ENCODE results near the gene PHOX2B.
"Not testable (repeated sequence)": the region's sequence is repeated elsewhere in the genome, so short reads cannot be mapped to it uniquely, and the experiment has no call there.

PHOX2B gene

DNA sequence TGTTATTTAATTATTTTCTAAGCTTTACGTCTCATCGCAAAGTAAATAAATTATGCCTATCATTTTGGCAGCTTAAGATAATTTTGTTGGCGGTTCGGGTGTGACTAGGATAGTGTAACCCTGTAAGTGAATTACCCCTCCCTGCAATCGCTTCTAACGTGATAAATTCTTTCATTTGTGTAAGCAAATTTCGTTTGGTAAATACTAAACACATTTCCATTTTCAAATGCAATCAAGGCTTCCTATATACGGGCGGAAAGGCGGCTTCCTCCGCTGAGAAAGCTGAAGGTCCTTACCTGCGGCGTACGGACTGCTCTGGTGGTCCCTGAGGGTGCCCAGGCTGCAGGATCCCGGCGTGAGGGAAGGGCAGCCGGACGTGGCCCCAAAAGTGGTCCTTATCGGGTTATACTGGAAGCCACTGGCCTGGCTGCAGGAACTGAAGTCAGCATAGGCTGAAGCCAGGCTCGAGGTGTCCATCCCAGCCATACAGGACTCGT is 403 bp downstream of the PHOX2B start:
- DNase-seq (ENCODE audit: low read depth): no peak

DNA sequence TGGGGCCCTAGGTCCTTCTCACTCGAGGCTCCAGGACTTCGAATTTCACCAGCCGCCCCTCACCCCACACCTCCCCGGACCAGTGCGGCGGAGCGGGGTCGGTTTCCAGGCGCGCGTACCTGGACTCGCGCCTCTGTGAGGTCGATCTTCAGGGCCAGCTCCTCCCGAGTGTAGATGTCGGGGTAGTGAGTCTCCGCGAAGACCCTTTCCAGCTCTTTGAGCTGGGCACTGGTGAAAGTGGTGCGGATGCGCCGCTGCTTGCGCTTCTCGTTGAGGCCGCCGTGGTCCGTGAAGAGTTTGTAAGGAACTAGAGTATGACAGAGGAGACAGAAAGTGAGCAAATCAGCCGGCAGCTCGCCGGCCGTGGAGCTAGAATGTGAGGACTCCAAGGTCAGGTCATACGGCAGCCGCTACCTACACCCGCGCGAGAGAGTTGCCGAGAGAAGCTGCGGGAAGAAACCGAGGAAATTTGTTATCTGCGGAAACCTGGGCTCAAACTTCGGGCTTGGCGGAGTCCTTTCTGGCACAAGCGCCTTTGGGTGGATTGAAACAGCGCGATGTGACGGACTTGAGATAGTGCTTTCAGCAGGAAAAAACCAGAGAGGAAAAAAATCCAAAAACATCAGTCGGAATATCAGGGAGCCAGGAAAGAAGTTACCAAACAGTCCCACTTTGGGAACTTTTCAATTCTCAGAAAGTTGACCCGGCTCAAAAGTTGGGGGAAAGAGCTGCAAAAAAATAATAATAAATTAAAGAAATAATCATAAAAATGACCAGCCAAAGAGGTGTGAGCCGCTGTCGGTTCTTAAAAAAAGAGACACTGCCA is 1.1 kb downstream of the PHOX2B start:
- no peak for DNase-seq (ENCODE audit: low read depth)

DNA sequence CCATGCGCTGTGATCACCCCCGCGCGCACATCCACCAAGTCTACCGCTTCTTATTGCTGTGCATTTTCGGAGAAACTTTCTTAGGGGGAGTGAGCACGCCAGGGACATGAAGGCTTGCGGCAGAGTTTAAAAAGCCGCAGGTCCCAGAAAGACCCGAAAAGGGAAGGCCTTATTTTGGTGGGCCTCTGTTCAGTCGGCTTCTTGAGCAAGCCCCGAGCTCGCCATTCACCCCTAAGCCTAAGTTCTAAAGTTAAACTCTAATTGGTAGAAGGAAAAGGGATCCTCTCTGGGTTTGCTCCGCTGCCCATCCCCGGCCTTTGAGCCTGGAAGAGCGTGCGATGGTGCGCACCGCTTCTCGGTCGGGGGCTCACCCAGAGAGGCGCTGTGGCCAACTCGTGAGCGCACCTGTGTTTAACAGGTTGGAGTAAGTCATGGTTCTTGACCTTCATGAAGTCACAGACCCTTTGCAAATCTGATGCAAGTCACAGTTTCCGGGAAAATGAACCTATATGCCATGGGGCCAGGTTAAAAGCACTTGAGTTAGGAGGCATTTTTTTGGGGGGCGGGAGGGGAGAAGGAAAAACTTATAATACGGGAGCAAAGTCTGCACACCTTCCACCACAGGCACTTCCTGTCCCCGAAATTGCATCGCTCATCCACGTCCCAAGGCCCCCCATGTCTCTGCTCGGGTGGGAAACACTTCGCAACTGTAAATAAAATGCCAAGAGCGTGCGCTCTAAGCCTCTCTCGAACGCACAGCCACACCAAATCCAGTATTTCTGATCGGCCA is 1.9 kb downstream of the PHOX2B start:
- DNase-seq (ENCODE audit: low read depth): no peak

DNA sequence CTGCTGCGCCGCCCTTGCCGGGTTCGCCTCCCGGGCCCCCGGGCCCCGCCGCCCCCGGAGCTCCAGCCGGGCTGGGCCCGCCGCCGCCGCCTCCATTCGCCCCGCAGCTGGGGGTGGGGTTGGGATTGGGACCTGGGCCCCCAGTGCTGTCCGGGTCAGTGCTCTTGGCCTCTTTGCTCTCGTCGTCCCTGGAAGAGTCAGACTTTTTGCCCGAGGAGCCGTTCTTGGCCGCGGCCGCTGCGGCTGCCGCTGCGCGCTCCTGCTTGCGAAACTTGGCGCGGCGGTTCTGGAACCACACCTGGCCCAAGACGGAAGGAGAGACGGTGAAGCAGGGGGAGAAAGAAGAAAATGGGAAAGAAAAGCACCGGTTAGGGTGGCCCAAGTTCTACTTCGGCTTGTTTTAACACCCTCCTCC is 2.5 kb downstream of the PHOX2B start:
- DNase-seq (ENCODE audit: low read depth): no peak

DNA sequence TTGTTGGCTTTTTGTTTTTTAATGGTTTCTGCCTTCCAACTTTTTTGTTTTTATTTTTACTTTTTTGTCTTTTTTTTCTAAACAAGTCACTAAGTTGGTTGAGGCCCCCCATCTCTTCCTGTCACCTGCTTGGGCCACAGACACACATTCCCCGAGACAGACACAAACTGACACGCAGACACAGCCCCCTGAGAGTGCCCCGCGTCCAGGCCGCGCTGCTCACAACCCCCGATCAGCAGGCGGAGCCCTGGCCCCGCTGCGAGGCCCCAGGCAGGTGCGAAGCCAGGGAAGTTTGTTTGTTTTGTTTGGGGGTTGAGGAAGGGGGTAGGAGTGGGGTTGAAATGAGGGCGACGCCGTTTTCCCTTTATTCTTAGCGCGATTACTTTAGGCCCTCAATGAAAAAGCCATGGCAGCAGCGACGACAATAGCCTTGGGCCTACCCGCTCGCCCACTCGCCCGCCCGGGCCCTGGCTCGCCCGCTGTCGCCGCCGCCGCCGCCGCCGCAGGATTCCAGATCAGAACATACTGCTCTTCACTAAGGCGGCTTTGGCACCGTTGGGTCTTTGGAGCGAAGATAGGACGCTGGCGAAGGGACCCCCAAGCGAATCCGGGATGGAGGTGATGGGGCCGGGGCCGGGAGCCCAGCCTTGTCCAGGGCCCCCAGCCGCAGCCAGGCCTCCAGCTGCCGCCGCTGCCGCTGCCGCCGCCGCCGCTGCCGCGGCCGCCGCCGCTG is 3.1 kb downstream of the PHOX2B start:
- no peak for DNase-seq (ENCODE audit: low read depth)

DNA sequence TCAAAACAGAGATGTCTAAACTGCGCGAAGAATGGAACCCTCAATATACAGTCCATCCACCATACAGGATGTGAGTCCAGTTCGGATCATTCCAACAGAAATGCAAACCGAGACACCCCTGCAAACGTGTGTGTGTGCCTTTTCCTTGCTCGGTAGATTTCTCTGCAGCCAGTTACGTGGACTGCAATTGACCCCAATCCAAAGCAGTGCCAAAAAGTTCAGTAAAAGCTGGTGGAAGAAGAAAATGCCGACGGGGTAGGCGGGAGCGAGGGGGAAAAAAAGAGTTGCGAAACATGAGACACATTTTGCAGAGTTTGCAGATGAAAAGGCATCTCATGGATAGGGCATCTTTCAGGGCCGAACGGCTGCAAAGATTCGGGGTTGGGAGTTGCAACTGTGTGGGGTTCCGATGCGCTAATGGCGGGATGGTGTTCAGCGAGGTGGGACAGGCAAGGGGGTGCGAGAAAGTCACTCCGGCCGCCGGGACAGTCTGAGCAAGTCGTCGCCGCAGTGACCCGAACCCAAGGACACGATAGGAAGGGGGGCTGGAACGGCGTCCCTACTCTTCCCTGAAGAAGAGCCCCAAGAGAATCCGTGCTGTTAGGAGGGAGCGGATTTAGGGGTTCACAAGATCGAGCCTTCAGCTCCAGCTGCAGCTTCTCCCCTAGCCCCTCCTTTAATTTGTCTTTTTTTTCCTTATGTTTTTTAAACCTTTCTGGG is 3.8 kb downstream of the PHOX2B start:
- DNase-seq (ENCODE audit: low read depth): no peak

DNA sequence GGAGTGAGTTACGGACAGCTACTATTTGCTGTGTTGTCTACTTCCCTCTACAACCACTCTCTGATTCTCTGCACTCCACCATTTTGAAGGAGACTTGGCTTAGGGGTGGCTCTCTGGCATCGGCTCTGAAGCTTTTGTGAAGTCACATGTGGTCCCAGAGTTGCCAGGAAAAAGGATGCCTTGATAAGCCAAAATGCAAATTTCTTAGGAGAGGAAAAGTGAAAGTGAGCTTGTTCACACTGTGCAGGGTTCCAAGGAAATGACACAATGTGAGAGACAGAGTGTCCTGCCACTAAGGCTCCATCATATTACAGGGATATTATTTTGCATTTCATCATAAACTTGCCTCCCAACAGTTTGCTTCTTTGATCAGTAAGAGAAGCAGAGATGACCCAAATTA is 7.2 kb downstream of the PHOX2B start:
- no peak for DNase-seq (ENCODE audit: low read depth)

DNA sequence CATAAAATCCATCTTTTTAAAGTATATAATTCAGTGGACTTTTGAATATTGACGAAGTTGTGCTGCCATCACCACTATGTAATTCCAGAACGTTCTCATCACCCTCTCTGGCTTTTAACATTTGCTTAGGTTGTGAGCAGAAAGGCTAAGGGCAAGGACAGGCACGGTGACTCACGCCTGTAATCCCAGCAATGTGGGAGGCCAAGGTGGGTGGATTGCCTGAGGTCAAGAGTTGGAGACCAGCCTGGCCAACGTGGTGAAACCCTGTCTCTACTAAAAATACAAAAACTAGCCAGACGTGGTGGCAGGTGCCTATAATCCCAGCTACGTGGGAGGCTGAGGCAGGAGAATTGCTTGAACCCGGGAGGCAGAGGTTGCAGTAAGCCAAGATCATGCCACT is 11.0 kb downstream of the PHOX2B start:
- not testable (repeated sequence) for DNase-seq (ENCODE audit: low read depth)

DNA sequence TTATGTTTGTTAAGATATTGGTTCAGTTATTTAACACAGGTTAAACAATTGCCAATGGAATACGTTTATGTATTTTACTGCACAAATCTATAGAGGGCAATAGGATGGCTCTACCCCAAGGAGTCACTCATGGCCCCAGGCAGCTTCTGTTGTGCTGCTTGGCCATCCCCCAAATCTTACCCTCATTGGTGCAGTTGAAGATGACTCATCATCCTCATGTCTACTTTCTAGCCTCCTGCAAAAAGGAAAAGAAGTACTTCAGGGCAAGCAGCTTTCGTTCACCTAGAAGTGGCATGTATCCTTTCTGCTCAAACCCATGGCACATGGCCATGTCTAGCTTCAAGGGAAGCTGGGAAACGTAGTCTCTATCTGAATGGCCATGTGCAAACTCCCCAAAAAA is 14.2 kb downstream of the PHOX2B start:
- no peak for DNase-seq (ENCODE audit: low read depth)

DNA sequence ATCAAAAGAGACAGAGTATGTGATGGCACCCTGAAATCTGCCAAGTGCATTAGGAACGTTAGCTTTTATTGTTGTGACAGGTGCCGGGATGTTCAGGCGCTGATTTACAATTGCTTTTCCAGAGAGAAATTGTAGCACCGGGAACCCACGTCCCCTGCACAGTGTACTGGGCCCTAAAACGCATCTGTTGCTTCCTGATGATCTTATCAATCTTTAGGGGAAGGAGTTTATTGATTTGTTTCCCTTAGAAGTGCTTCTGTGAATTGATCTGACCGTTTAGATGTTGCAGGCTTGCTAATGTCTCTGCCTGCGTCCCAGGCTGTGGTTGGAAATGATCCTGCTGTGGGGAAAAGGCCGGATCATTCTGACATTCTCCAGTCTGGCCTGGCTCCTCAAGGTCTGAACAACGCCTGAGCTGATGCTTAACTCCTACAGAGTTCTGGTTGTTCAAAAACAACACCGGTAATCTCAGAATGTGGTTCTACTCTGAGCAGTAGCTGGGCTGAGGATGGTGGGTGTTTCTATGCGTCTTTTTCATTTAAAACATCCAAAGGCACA is 16.9 kb downstream of the PHOX2B start:
- DNase-seq (ENCODE audit: low read depth): no peak

DNA sequence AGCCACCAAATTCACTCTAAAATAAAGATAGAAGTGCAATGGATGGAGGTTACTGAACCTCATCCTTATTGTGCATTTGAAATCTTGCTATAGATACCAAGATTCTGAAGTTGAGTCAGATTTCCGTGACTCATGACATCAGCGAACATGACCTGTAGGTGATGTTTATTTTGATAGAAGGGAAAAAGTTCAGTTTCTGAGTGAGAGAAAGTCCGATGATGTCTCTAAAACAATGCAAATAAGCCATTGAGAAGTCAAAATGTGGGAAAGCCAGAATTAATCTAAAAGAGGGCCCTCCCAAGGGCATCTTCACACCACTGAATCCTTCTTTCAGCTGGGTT is 20.0 kb downstream of the PHOX2B start:
- DNase-seq (ENCODE audit: low read depth): no peak

DNA sequence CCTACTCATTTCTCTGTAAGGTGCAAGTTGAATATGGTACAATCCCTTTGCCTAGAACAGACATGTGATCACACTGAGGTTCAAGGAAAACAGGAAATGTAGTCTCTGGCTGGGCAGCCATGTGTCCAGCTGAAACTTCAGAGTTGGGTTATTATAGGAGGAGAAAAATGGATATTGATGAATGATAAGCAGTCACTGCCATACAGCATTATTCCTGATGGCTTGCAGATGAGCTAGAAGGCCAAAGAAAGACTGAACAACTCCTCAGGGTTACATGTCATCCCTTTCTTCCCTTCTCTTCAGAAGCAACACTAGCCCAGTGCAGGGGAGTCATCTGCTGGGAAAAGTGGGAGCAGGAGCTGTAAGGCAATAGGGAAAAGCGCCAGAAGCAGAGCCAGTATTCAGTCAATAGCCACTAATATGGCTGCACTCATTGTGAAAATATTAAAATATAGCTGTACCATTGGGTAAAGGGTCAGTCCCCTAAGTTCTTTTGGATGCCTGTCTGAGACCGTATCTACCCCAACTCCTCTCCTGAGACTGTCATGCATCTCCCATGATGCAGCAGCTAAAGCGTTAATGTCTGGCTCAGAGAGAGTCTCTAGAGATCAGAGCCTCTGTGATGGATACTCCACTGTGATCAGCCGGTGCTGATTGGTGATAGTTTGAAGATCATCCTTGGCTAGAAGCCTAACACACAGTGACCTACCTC is 20.5 kb downstream of the PHOX2B start:
- no peak for DNase-seq (ENCODE audit: low read depth)

DNA sequence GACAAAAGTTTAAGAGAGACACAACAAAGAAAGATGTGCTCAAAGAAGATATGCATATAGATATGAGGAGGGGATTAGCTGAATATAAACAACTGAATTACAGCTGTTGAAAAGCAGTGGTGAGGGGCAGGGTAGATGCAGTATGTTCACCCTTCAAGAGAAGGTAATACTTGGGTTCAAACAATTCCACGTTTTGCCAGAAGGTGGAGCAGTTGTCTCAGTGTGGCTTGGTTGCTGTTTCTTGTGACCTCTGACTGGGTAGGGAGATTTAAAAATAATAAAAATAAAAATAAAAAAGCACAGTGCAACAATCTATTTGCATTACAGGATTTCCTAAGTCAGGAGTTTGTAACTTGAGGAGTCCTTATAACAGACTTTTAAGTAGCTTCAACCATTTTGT is 23.3 kb downstream of the PHOX2B start:
- no peak for DNase-seq (ENCODE audit: low read depth)

DNA sequence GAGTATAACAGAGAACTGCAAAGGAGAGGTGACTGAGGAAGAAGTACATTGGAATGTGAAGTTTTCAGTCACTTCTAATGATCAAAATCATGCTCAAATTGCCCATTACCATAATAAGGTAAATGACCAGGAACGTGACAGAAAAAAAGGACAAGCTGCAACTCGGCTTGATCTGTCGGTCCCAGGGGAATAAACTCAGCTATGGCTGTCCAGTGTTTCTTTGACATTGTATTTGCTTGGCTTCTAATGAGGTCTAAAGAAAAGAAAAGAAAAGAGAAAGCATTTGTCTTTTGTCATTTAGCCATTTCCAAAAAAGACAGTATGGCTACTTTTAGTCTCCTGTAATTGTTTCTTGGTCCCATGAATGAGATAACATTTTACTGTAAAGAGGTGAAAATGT is 25.2 kb downstream of the PHOX2B start:
- DNase-seq (ENCODE audit: low read depth): no peak

DNA sequence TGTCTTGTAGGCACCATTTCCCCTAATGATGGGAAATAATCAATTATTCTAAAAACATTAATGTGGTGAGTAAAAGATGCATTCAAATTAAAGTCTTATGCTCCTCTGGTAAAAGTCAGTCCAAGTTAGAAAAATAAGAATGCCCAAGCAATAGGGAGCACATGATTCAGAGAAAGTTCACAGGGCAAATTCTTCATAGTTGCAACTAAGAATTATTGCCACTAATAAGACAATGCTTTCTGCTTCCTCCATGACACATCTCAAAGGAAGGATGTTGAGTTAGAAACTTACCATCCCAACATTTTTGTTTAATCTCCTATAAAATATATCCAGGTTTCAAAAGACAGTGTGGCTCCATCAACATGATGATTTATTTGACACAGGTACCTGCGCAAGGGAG is 26.3 kb downstream of the PHOX2B start:
- DNase-seq (ENCODE audit: low read depth): no peak

DNA sequence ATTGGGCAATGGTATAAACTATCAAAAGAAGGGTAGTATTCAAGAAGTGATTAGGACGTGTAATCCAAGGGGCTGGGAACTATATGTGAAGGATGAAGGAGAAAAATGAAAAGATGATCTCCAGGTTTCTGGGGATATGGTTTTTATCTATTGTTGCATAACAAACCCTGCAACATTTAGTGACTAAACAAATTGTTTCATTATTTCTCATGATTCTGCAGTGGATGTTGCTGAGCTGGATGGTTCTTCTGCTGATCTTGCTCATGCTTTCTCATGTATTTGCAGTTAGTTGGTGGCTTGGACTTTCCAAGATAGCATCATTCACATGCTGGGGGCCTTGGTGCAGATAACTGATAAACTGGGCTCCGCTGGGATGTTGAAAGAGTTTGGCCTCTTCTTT is 29.1 kb downstream of the PHOX2B start:
- no peak for DNase-seq (ENCODE audit: low read depth)

DNA sequence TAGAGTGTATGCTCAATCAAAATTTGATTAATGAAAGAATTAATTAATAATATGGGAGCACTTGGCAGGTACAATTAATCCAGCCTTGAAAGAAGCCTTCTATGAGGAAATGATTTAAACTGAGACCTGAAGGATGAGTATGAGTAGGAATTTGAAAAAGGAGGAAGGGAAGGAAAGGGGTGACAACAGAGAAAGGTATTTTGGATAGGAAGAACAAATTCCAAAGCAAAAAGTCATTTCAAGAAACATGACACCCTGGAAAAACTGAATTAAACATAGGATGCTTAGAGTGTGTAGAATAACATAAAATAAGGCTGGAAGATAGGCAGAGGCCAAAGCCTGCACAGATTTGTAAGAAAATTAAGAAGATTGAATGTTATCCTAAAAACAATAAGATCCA is 29.6 kb downstream of the PHOX2B start:
- no peak for DNase-seq (ENCODE audit: low read depth)

DNA sequence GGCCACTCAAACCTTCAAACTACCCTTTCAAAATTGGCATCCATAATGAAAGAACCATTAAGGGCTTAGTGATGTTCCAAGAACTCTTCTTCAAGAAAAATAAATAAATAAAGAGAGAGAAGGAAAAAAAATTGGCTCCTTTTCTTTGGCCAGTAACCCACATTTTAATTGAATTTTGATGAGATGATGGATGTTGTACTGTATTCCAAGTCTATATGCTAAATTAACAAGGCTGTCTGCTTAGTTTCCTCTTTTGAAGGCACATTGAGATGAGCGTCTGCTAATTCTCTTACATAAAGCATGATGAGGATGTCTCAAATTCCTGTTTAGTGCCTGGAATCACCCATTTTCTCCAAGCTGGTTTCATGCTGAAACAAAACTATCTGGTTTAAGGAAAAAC is 33.4 kb downstream of the PHOX2B start:
- no peak for DNase-seq (ENCODE audit: low read depth)

DNA sequence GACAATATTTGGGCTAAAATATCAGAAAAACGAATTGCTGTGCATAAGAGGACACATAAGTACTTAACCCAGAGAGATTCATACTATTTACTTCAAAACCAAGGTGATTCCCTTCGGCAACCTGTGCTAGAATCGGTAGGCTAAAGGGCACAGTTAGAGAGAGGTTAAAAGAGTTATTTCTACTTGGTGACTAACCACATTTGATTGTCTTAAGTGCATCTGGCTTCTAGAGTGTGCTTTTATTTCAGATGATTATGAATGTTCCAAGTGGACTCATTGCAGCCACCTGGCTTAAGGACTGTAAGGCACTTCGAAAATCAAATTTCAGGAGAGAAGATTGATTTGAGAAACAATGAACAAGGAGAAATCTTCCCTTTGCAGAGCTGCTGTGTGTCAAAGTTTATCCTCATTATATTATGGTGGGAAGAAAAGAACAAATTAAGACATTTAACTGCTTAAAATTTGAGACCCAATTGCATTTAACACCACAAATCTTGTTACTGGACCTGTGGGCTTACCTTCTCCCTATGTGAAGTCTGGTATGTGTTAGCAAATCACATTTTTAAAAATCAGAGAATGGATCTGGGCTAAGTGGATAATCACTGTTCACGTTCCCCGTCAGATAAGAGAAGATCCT is 34.0 kb downstream of the PHOX2B start:
- DNase-seq (ENCODE audit: low read depth): no peak

DNA sequence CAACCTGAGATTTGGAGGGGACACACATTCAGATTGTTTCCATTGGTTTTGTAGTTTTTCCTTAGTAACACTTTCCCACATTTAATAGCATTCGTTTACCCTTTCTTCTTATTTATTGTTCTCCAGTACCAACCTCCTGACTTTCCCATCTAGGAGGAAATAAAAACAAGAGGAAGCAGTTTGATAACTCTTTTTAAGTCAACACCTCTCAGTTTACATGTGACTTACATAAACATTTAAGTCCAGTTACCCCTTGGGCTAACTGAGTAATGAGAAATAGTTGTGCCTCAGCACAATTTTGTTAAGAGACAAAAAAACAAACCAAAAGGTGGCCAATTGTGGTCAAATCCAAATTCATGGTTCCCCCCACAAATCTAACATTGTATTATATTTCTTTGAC is 34.8 kb downstream of the PHOX2B start:
- no peak for DNase-seq (ENCODE audit: low read depth)

DNA sequence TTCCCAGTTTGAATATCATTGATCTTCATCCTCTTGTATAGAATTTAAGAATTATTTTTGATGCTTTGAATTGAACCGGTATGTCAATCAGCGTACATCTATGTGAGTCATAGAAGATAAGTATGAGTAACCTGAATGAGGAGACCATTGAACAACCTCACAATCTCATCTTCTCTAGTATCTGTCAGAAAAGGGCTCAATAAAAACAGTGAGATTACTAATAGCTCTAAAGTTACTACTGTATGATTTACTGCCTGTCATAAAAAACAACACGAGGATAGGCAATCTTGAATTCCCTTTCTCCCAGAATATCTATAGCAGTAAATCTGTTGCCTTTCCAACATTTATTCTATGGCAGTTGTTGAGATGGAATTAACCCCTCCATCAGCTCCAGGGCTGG is 36.1 kb downstream of the PHOX2B start:
- DNase-seq (ENCODE audit: low read depth): no peak
